ENCODE data around the gene NDUFS8.

Gene NDUFS8

GRCh38 chr11:68016161-68016903, 14.1 kb upstream of the NDUFS8 start:
- peak; percentile 34 for DNase-seq (ENCODE audit: low spot score)

- DNase-seq (ENCODE audit: low spot score) = no peak
Observed at GRCh38 chr11:68016904-68017817, 13.3 kb upstream of the NDUFS8 start.

GRCh38 chr11:68017980-68018729, 12.3 kb upstream of the NDUFS8 start:
- no peak for DNase-seq (ENCODE audit: low spot score)

- DNase-seq (ENCODE audit: low spot score) = no peak
Observed at GRCh38 chr11:68018730-68019190, 11.7 kb upstream of the NDUFS8 start.

GRCh38 chr11:68019486-68019885, 11.0 kb upstream of the NDUFS8 start:
- DNase-seq (ENCODE audit: low spot score) = no peak

GRCh38 chr11:68020575-68020974, 9.9 kb upstream of the NDUFS8 start:
- DNase-seq (ENCODE audit: low spot score) = peak; percentile 43

- DNase-seq (ENCODE audit: low spot score) = no peak
Observed at GRCh38 chr11:68021167-68021787, 9.2 kb upstream of the NDUFS8 start.

GRCh38 chr11:68022531-68022930, 8.0 kb upstream of the NDUFS8 start:
- no peak for DNase-seq (ENCODE audit: low spot score)

GRCh38 chr11:68024508-68024907, 6.0 kb upstream of the NDUFS8 start:
- DNase-seq (ENCODE audit: low spot score) = no peak

- peak; percentile 76 for DNase-seq (ENCODE audit: low spot score)
Observed at GRCh38 chr11:68025047-68025446, 5.4 kb upstream of the NDUFS8 start.

- DNase-seq (ENCODE audit: low spot score) = no peak
Observed at GRCh38 chr11:68026391-68027105, 3.9 kb upstream of the NDUFS8 start.

- no peak for DNase-seq (ENCODE audit: low spot score)
Observed at GRCh38 chr11:68027667-68028066, 2.8 kb upstream of the NDUFS8 start.

GRCh38 chr11:68028802-68029545, 1.5 kb upstream of the NDUFS8 start:
- DNase-seq (ENCODE audit: low spot score) = no peak

GRCh38 chr11:68031144-68031464, 623 bp downstream of the NDUFS8 start:
- no peak for DNase-seq (ENCODE audit: low spot score)

- no peak for DNase-seq (ENCODE audit: low spot score)
Observed at GRCh38 chr11:68032003-68032402, 1.5 kb downstream of the NDUFS8 start.

GRCh38 chr11:68032997-68033707, 2.7 kb downstream of the NDUFS8 start:
- DNase-seq (ENCODE audit: low spot score) = no peak

- DNase-seq (ENCODE audit: low spot score) = no peak
Observed at GRCh38 chr11:68033708-68034045, 3.2 kb downstream of the NDUFS8 start.

- no peak for DNase-seq (ENCODE audit: low spot score)
Observed at GRCh38 chr11:68035266-68035876, 4.9 kb downstream of the NDUFS8 start.

GRCh38 chr11:68036141-68036716, 5.7 kb downstream of the NDUFS8 start:
- DNase-seq (ENCODE audit: low spot score) = no peak

Measured in NAMALWA (cell line).